Loucy (cell line): ENCODE data around the gene TMEM126A.

Source experiments
- H2AFZ ChIP-seq: fragments of 200-600 bp; sonication (generic); 2 replicates; pipeline ENCODE4 v1.6.0; 2016; ENCODE audit warnings: antibody characterized with exemption, mild to moderate bottlenecking, low read length, moderate library complexity
- H3F3A ChIP-seq: fragments of 200-600 bp; 2 replicates; pipeline ENCODE4 v1.6.0; 2016; ENCODE audit warnings: antibody characterized with exemption, low read depth, mild to moderate bottlenecking
- H3K27me3 ChIP-seq: fragments of 200-600 bp; sonication (generic); 2 replicates; pipeline ENCODE4 v1.6.1; 2014; ENCODE audit warnings: low read length, mild to moderate bottlenecking; ENCODE audit not compliant: insufficient read depth, poor library complexity, severe bottlenecking
- H3K36me3 ChIP-seq: fragments of 200-600 bp; sonication (generic); 2 replicates; pipeline ENCODE4 v1.6.1; 2016; ENCODE audit warnings: low read length; ENCODE audit not compliant: insufficient read depth
- H3K4me1 ChIP-seq: fragments of 200-600 bp; sonication (generic); 2 replicates; pipeline ENCODE4 v1.5.1; 2014; ENCODE audit warnings: low read length, mild to moderate bottlenecking; ENCODE audit not compliant: insufficient read depth, poor library complexity, severe bottlenecking
- H3K4me2 ChIP-seq: fragments of 200-600 bp; sonication (generic); 2 replicates; pipeline ENCODE4 v1.6.0; 2014; ENCODE audit warnings: antibody characterized with exemption, low read length, low read depth, mild to moderate bottlenecking; ENCODE audit not compliant: poor library complexity, severe bottlenecking
- H3K4me3 ChIP-seq: fragments of 200-600 bp; sonication (generic); 2 replicates; pipeline ENCODE4 v1.5.1; 2014; ENCODE audit warnings: low read length, mild to moderate bottlenecking, mixed read lengths; ENCODE audit not compliant: poor library complexity, severe bottlenecking
- H3K79me2 ChIP-seq: fragments of 200-600 bp; sonication (generic); 2 replicates; pipeline ENCODE4 v1.6.1; 2014; ENCODE audit warnings: low read length; ENCODE audit not compliant: insufficient read depth
- H3K9ac ChIP-seq: fragments of 200-600 bp; sonication (generic); 2 replicates; pipeline ENCODE4 v1.6.0; 2014; ENCODE audit warnings: mild to moderate bottlenecking, low read depth, low read length, moderate library complexity; ENCODE audit not compliant: poor library complexity, severe bottlenecking
- H3K9me2 ChIP-seq: fragments of 200-600 bp; sonication (generic); replicated peaks from 2 replicates; pipeline ENCODE4 v1.6.1; 2016; ENCODE audit warnings: low read depth, low read length, mixed read lengths
- H3K9me3 ChIP-seq: fragments of 200-600 bp; sonication (generic); 2 replicates; pipeline ENCODE4 v1.6.1; 2014; ENCODE audit warnings: mild to moderate bottlenecking, antibody characterized with exemption, low read length, low read depth; ENCODE audit not compliant: insufficient read depth
- H4K20me1 ChIP-seq: fragments of 200-600 bp; sonication (generic); 2 replicates; pipeline ENCODE4 v1.6.0; 2014; ENCODE audit warnings: antibody characterized with exemption, low read length, mild to moderate bottlenecking; ENCODE audit not compliant: insufficient read depth, poor library complexity, severe bottlenecking
- EZH2phosphoT487 ChIP-seq: fragments of 200-600 bp; IDR thresholded peaks from 2 replicates; pipeline ENCODE4 v1.6.1; 2018; ENCODE audit warnings: antibody characterized with exemption, mild to moderate bottlenecking, moderate library complexity, borderline replicate concordance
- TF ChIP-seq, protein P1 (sequence below): fragments of 200-600 bp; sonication (generic); conservative IDR thresholded peaks from 2 replicates; pipeline ENCODE4 v1.5.1; 2014; ENCODE audit warnings: mild to moderate bottlenecking, antibody characterized with exemption, low read length

Gene TMEM126A

GRCh38 chr11:85697747-85698146, 50.0 kb downstream of the TMEM126A start:
- H3F3A ChIP-seq: no peaks in the 10 kb centered on the region
- peaks cover 24% of the 10 kb centered on the region for H3K4me1 ChIP-seq
- no peaks in the 10 kb centered on the region for H3K36me3 ChIP-seq
- H3K79me2 ChIP-seq: no peaks in the 10 kb centered on the region
- no peak overlapping the region for H2AFZ ChIP-seq
- H3K9ac ChIP-seq: no peak overlapping the region
- no peak overlapping the region for H3K4me2 ChIP-seq
- H4K20me1 ChIP-seq: no peaks in the 10 kb centered on the region
- H3K9me2 ChIP-seq: no peaks in the 10 kb centered on the region
- TF ChIP-seq, protein P1, sequence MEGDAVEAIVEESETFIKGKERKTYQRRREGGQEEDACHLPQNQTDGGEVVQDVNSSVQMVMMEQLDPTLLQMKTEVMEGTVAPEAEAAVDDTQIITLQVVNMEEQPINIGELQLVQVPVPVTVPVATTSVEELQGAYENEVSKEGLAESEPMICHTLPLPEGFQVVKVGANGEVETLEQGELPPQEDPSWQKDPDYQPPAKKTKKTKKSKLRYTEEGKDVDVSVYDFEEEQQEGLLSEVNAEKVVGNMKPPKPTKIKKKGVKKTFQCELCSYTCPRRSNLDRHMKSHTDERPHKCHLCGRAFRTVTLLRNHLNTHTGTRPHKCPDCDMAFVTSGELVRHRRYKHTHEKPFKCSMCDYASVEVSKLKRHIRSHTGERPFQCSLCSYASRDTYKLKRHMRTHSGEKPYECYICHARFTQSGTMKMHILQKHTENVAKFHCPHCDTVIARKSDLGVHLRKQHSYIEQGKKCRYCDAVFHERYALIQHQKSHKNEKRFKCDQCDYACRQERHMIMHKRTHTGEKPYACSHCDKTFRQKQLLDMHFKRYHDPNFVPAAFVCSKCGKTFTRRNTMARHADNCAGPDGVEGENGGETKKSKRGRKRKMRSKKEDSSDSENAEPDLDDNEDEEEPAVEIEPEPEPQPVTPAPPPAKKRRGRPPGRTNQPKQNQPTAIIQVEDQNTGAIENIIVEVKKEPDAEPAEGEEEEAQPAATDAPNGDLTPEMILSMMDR: no peak
- no peak for TF ChIP-seq EZH2phosphoT487
- no peaks in the 10 kb centered on the region for H3K27me3 ChIP-seq
- H3K9me3 ChIP-seq: no peaks in the 10 kb centered on the region
- no peak overlapping the region for H3K4me3 ChIP-seq

DNA sequence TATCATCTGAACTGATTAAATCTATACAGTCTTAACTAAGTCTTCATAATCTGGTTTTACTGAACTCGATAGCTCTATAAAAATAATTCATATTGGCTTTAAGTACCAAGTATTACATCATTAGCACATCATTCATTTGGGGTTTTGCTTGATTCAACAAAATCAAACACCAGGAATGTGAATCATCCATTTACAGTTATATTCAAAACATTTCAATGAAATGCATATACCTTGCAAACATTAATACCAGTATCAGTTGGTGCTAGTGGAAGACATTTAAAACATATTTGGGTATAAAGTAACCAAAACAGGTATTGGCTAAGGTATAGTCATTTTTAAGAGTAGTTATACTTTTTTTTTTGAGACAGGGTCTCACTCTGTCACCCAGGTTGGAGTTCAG, 50.4 kb downstream of the TMEM126A start:
- Histone ChIP-seq H3K9me2 (no peaks in the 10 kb centered on the region), H3K9ac (no peak overlapping the region)

GRCh38 chr11:85699957-85700741, 52.4 kb downstream of the TMEM126A start:
- H2AFZ ChIP-seq: peak overlapping the region; percentile 9; the same call in 1 of the 2 replicates
- peaks cover 24% of the 10 kb centered on the region for H3K4me1 ChIP-seq
- no peak overlapping the region for H3K9ac ChIP-seq
- H3K79me2 ChIP-seq: no peaks in the 10 kb centered on the region
- H4K20me1 ChIP-seq: no peaks in the 10 kb centered on the region
- H3K27me3 ChIP-seq: no peaks in the 10 kb centered on the region
- no peaks in the 10 kb centered on the region for H3K36me3 ChIP-seq
- TF ChIP-seq, protein P1: no peak
- no peak for TF ChIP-seq EZH2phosphoT487
- no peaks in the 10 kb centered on the region for H3F3A ChIP-seq
- peak overlapping the region; percentile 24 for H3K4me2 ChIP-seq
- H3K9me2 ChIP-seq: no peaks in the 10 kb centered on the region
- no peaks in the 10 kb centered on the region for H3K9me3 ChIP-seq
- peak overlapping the region; percentile 20 for H3K4me3 ChIP-seq

More for the DNA sequence above, 50.4 kb downstream of the TMEM126A start:
- H3K36me3 ChIP-seq: no peaks in the 10 kb centered on the region
- no peaks in the 10 kb centered on the region for H3F3A ChIP-seq
- no peak overlapping the region for H2AFZ ChIP-seq
- no peaks in the 10 kb centered on the region for H4K20me1 ChIP-seq
- no peaks in the 10 kb centered on the region for H3K79me2 ChIP-seq
- H3K9me3 ChIP-seq: no peaks in the 10 kb centered on the region
- no peak overlapping the region for H3K4me2 ChIP-seq
- no peak overlapping the region for H3K4me3 ChIP-seq
- peaks cover 24% of the 10 kb centered on the region for H3K4me1 ChIP-seq
- no peak for TF ChIP-seq EZH2phosphoT487
- TF ChIP-seq, protein P1: no peak
- H3K27me3 ChIP-seq: no peaks in the 10 kb centered on the region
